GM23248 (cell line): ENCODE results near the gene SYTL3. TPM values are rescaled to one million over a fixed set of nuclear protein-coding genes. Genes with fewer than 3 reads are reported as not detected.
"Not testable (repeated sequence)": the region's sequence is repeated elsewhere in the genome, so short reads cannot be mapped to it uniquely, and the experiment has no call there.

Experiments
- DNase-seq: peaks from one replicate; pipeline ENCODE4 v3.0.0-alpha.2; 2015
- H2AFZ ChIP-seq: fragments of 200-600 bp; sonication (generic); 2 replicates; pipeline ENCODE4 v1.6.1; 2016; ENCODE audit warnings: antibody characterized with exemption
- H3F3A ChIP-seq: fragments of 200-600 bp; sonication (generic); 2 replicates; pipeline ENCODE4 v1.6.1; 2016; ENCODE audit warnings: mild to moderate bottlenecking, antibody characterized with exemption, mixed run types; ENCODE audit not compliant: insufficient read depth
- H3K27ac ChIP-seq: fragments of 200-600 bp; sonication (generic); 2 replicates; pipeline ENCODE4 v1.5.1; 2016; ENCODE audit warnings: mild to moderate bottlenecking
- H3K27me3 ChIP-seq: fragments of 200-600 bp; sonication (generic); replicated peaks from 2 replicates; pipeline ENCODE4 v1.6.1; 2016; ENCODE audit warnings: mild to moderate bottlenecking; ENCODE audit not compliant: insufficient read depth
- H3K36me3 ChIP-seq: fragments of 200-600 bp; sonication (generic); 2 replicates; pipeline ENCODE4 v1.6.1; 2016; ENCODE audit warnings: low read depth, mild to moderate bottlenecking
- H3K4me1 ChIP-seq: fragments of 200-600 bp; sonication (generic); 2 replicates; pipeline ENCODE4 v1.6.1; 2016; ENCODE audit warnings: mild to moderate bottlenecking; ENCODE audit not compliant: insufficient read depth
- H3K4me2 ChIP-seq: fragments of 200-600 bp; sonication (generic); one replicate; pipeline ENCODE4 v1.6.1; 2016; ENCODE audit warnings: mild to moderate bottlenecking; ENCODE audit not compliant: unreplicated experiment
- H3K4me3 ChIP-seq: fragments of 200-600 bp; sonication (generic); 2 replicates; pipeline ENCODE4 v1.5.1; 2016; ENCODE audit warnings: mild to moderate bottlenecking
- H3K79me2 ChIP-seq: fragments of 200-600 bp; sonication (generic); 2 replicates; pipeline ENCODE4 v1.6.1; 2016; ENCODE audit warnings: mild to moderate bottlenecking; ENCODE audit not compliant: insufficient read depth
- H3K9ac ChIP-seq: fragments of 200-600 bp; sonication (generic); 2 replicates; pipeline ENCODE4 v1.6.1; 2016; ENCODE audit warnings: mild to moderate bottlenecking
- H3K9me2 ChIP-seq: fragments of 200-600 bp; sonication (generic); 2 replicates; pipeline ENCODE4 v1.6.1; 2016; ENCODE audit warnings: mixed run types, mild to moderate bottlenecking, moderate library complexity; ENCODE audit not compliant: insufficient read depth
- H3K9me3 ChIP-seq: fragments of 200-600 bp; sonication (generic); one replicate; pipeline ENCODE4 v1.6.1; 2017; ENCODE audit warnings: low read depth
- H4K20me1 ChIP-seq: fragments of 200-600 bp; sonication (generic); 2 replicates; pipeline ENCODE4 v1.6.0; 2016; ENCODE audit not compliant: insufficient read depth
- EZH2 ChIP-seq: fragments of 200-600 bp; sonication (generic); IDR thresholded peaks from 2 replicates; pipeline ENCODE4 v1.6.1; 2018; ENCODE audit warnings: antibody characterized with exemption, mild to moderate bottlenecking; ENCODE audit not compliant: insufficient read depth, poor library complexity, severe bottlenecking
- EZH2phosphoT487 ChIP-seq: fragments of 200-600 bp; sonication (generic); IDR thresholded peaks from 2 replicates; pipeline ENCODE4 v1.6.1; 2018; ENCODE audit warnings: antibody characterized with exemption, moderate library complexity, mild to moderate bottlenecking, low read depth; ENCODE audit not compliant: insufficient read depth
- WGBS, 2 experiments: methylation state at CpG; one replicate each; pipeline ENCODE4 v1.1.6; 2015 to 2017; ENCODE audit warnings: low lambda C conversion rate in 2 of 2, low coverage in 1 of 2; ENCODE audit errors: missing lambda C conversion rate in 2 of 2; 5-methylcytosine and 5-hydroxymethylcytosine counted together
- in situ Hi-C: fragments of 300-500 bp; cut with MboI; formaldehyde crosslinking; loops from 2 replicates; pipeline ENCODE4 v1.15.0; 2020
- polyA plus RNA-seq: library from polyadenylated mRNA; unstranded; fragments of >200 nt; fragmentation: Nextera tagmentation; extraction: Ambion mirVana; gene quantifications from 2 replicates; pipeline ENCODE4 v1.2.1, GENCODE V29; 2016
- total RNA-seq: library from RNA; depleted of rRNA; stranded (reverse); fragments of >200 nt; shearing (Covaris generic); gene quantifications from 2 replicates; pipeline ENCODE4 v1.2.3, GENCODE V29; 2014

Gene SYTL3
- total and polyA plus RNA-seq, 2 experiments from 2014 or later, result 2.1 to 2.3 TPM

DNA sequence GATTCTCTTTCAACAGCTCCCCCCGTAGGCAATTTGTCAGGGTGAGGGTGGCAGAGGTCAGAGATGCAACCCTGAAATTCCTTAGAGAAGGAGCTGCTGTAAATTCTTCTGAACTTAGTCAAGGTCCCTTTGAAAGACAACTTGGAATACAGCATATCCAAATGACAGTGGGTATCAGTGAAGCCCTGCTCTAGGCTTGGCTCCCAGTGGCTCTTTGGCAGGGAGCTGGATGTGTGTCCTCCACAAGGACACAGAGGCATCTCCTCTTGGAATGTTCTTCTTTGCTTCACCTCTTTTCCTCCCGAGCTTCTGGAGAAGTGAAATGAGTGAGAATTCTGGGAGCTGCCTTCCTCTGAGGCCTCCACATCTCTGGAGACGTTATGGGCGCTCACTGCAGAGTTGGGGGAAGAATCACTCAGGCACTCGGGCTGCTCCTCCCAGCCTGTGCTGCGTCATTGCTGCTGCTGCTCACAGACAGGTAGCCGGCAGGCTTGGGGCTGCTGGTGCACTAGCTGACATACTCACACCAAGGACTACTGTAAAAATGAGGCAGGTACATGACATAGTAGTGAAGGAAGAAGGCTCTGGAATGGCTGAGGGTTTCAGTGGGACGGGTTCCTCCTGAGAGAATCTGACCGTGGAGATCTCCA, 39.4 kb upstream of the SYTL3 start:
- H2AFZ ChIP-seq, result no peak overlapping the region
- 0 out of 2 replicates have a peak, but pooled peaks cover 5% of the 10 kb centered on the region for H3K79me2 ChIP-seq
- in situ Hi-C loops, result no loop called here
- DNase-seq, result no peak
- TF ChIP-seq EZH2phosphoT487 (no peak), EZH2 (no peak)
- H3K9ac ChIP-seq, result no peak overlapping the region
- 78% methylated on average over 9 of the region's 9 CpGs for WGBS, 2 experiments
- peaks cover 23% of the 10 kb centered on the region for H3K36me3 ChIP-seq
- no peaks in the 10 kb centered on the region for H3F3A ChIP-seq
- no peaks in the 10 kb centered on the region for H3K9me3 ChIP-seq
- H4K20me1 ChIP-seq, result no peaks in the 10 kb centered on the region
- no peaks in the 10 kb centered on the region for H3K4me1 ChIP-seq
- no peak overlapping the region for H3K27ac ChIP-seq
- H3K4me2 ChIP-seq, result no peak overlapping the region
- no peaks in the 10 kb centered on the region for H3K9me2 ChIP-seq
- H3K4me3 ChIP-seq, result no peak overlapping the region
- no peaks in the 10 kb centered on the region for H3K27me3 ChIP-seq

DNA sequence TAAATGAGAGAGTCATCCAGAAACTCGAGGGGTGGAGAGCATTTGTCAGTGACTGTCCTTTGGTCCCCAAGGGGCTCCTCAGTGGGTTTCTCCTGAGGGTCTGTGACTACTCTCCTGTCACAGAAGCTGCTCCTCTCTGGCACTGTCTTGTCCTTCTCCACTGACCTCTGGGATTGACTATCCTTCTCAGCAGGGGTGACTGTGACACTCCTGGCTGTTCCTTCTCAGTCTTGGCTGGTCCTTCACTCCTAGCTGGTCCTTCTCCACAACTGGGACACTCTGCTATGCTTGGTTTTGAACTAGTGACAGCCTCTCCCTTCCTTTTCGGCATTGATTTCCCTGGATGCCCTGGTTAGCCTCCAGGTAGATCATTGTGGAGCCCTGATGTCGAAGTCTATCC, 38.8 kb upstream of the SYTL3 start:
- no peak overlapping the region for H2AFZ ChIP-seq
- no peaks in the 10 kb centered on the region for H3K9me2 ChIP-seq
- no peaks in the 10 kb centered on the region for H3F3A ChIP-seq
- peaks cover 23% of the 10 kb centered on the region for H3K36me3 ChIP-seq
- no peak for DNase-seq
- no peak for TF ChIP-seq EZH2phosphoT487
- TF ChIP-seq EZH2, result no peak
- 0 out of 2 replicates have a peak, but pooled peaks cover 5% of the 10 kb centered on the region for H3K79me2 ChIP-seq
- in situ Hi-C loops, result no loop called here
- H3K9me3 ChIP-seq, result no peaks in the 10 kb centered on the region
- WGBS, 2 experiments, result 75 to 85% methylated on average over 3 of the region's 3 CpGs
- no peaks in the 10 kb centered on the region for H3K4me1 ChIP-seq
- no peak overlapping the region for H3K27ac ChIP-seq
- no peak overlapping the region for H3K4me2 ChIP-seq
- no peak overlapping the region for H3K4me3 ChIP-seq
- no peaks in the 10 kb centered on the region for H4K20me1 ChIP-seq
- no peak overlapping the region for H3K9ac ChIP-seq
- no peaks in the 10 kb centered on the region for H3K27me3 ChIP-seq

GRCh38 chr6:158611541-158612370, 38.1 kb upstream of the SYTL3 start:
- TF ChIP-seq EZH2, result no peak
- in situ Hi-C loops, result no loop called here
- no peak overlapping the region for H3K4me2 ChIP-seq

DNA sequence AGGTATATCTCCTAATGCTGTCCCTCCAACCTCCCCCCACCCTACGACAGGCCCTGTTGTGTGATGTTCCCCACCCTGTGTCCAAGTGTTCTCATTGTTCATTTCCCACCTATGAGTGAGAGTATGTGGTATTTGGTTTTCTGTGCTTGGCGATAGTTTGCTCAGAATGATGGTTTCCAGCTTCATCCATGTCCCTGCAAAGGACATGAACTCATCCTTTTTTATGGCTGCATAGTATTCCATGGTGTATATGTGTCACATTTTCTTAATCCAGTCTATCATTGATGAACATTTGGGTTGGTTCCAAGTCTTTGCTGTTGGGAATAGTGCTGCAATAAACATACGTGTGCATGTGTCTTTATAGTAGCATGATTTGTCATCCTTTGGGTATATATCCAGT, 35.2 kb upstream of the SYTL3 start:
- 95 to 96% methylated on average over 3 of the region's 3 CpGs for WGBS, 2 experiments
- H3K4me2 ChIP-seq, H3K27ac ChIP-seq, H3K4me3 ChIP-seq, DNase-seq, H3K9ac ChIP-seq, H3K27me3 ChIP-seq, H3F3A ChIP-seq, H3K4me1 ChIP-seq, H3K9me3 ChIP-seq, H4K20me1 ChIP-seq, in situ Hi-C loops, H3K9me2 ChIP-seq, H2AFZ ChIP-seq: not testable (repeated sequence)
- H3K79me2 ChIP-seq, result 0 out of 2 replicates have a peak, but pooled peaks cover 15% of the 10 kb centered on the region
- peaks cover 23% of the 10 kb centered on the region; the same call in 1 of the 2 replicates for H3K36me3 ChIP-seq

More at GRCh38 chr6:158611541-158612370, 38.1 kb upstream of the SYTL3 start:
- DNase-seq, result no peak
- H3K9me2 ChIP-seq, result no peaks in the 10 kb centered on the region
- no peaks in the 10 kb centered on the region for H3K4me1 ChIP-seq
- no peak overlapping the region for H2AFZ ChIP-seq
- H3K27ac ChIP-seq, result no peak overlapping the region
- H3K79me2 ChIP-seq, result 0 out of 2 replicates have a peak, but pooled peaks cover 5% of the 10 kb centered on the region
- WGBS, 2 experiments, result 91 to 92% methylated on average over 14 of the region's 14 CpGs
- H3K4me3 ChIP-seq, result no peak overlapping the region
- no peaks in the 10 kb centered on the region for H3K9me3 ChIP-seq
- H4K20me1 ChIP-seq, result no peaks in the 10 kb centered on the region
- H3K36me3 ChIP-seq, result peaks cover 23% of the 10 kb centered on the region
- H3F3A ChIP-seq, result no peaks in the 10 kb centered on the region
- no peaks in the 10 kb centered on the region for H3K27me3 ChIP-seq
- H3K9ac ChIP-seq, result no peak overlapping the region

- in situ Hi-C loops, result not testable (repeated sequence)
These were observed 31.6 kb upstream of the SYTL3 start for GRCh38 chr6:158618289-158618688.

More at GRCh38 chr6:158618289-158618688, 31.6 kb upstream of the SYTL3 start:
- 95 to 96% methylated on average over 3 of the region's 3 CpGs for WGBS, 2 experiments
- not testable (repeated sequence) for H3K9ac ChIP-seq, H3K4me3 ChIP-seq, H2AFZ ChIP-seq, H3K27ac ChIP-seq, H3K4me1 ChIP-seq, H3K4me2 ChIP-seq, H3K9me2 ChIP-seq, H3K36me3 ChIP-seq, H3K9me3 ChIP-seq, H3K27me3 ChIP-seq, H3F3A ChIP-seq, H4K20me1 ChIP-seq, DNase-seq
- H3K79me2 ChIP-seq, result 0 out of 2 replicates have a peak, but pooled peaks cover 10% of the 10 kb centered on the region
